HG02938 (cell line): ENCODE data around the gene CDC42BPG.
"Not testable (repeated sequence)": the region's sequence is repeated elsewhere in the genome, so short reads cannot be mapped to it uniquely, and the experiment has no call there.

Source experiments
- ATAC-seq: cut with Tn5 transposase; IDR thresholded peaks from one replicate; pipeline ENCODE4 v1.9.1; 2021; ENCODE audit warnings: mild to moderate bottlenecking, moderate library complexity; ENCODE audit not compliant: unreplicated experiment

The CDC42BPG gene

DNA sequence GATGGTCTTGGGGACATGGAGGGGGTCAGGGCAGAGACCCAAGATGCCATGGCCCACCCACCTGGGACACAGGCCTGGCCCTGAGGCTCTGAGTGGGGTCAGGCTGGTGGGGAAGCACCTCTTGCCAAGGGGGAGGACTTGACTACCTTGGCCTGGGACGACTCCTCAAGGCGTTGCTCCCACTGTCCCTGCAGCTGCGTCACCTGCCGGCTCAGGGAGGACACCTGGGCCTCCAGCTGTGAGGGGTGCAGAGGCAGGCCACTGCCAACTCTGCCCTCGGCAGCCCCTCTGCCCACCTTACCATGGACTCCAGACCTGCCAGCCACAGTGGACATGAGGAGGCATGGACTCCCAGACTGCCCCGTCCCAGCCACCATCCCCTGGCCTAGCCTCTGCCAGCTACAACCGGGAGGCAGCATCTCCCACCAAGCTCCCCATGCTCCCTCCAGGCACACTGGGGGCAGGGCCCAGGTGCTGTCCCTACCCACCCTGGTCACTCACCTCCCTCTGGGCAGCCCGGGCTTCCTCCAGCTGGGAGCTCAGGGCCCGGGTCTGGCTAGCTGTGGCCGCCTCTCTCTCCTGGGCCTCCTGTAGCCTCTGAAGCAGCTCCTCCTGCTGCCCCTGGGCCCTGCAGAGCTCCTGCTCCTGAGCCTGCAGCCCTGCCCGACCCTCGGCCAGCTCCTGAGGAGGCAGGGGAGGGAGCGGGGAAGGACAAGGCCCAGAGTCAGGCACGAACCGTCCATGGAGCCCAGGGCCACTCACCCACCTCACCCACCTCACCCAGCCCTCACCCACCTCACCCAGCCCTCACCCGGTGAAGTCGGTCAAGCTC is 8.6 kb downstream of the CDC42BPG start:
- ATAC-seq, result no peak

DNA sequence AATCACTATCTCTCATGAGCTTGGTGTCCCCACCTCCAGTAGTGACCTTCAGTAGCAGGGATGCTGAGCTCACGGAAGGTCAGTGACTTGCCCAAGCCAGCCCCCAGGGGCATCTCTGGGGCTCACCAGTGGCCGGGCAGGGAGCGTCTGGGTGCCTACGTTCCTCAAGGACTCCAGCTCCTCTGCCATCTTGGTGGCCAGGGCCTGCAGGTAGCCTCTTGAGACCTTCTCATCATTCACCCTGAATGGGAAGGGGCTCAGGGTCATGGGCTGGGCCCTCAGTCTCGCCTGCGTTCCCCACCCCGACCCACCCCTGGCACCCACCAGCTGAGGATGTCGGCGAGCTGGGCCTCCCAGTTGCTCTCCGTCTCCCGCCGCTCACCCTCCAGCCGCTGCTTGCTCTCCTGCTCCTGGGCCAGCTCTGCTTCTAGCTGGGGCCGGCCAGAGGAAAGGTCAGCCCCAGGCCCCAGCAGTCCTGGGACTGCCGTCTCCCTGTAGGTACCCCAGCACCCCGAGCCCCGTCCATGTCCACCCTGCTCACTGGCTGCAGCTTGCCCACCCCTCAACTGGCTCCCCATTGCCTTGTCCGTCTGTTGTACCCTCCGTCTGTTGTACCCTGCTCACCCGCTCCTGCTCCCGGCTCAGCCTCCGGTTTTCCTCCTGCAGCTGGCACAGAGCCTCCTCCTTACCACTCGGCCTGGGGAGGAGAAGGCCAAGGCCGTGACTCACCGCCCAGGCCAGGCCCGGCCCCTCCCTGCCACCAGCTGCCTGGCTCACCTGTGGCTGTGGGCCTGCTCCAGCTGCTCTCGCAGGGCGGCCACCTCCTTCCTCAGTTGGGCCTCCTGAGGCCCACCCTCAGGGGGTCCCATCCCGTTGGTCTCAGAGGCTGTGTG is 9.5 kb downstream of the CDC42BPG start:
- no peak for ATAC-seq

DNA sequence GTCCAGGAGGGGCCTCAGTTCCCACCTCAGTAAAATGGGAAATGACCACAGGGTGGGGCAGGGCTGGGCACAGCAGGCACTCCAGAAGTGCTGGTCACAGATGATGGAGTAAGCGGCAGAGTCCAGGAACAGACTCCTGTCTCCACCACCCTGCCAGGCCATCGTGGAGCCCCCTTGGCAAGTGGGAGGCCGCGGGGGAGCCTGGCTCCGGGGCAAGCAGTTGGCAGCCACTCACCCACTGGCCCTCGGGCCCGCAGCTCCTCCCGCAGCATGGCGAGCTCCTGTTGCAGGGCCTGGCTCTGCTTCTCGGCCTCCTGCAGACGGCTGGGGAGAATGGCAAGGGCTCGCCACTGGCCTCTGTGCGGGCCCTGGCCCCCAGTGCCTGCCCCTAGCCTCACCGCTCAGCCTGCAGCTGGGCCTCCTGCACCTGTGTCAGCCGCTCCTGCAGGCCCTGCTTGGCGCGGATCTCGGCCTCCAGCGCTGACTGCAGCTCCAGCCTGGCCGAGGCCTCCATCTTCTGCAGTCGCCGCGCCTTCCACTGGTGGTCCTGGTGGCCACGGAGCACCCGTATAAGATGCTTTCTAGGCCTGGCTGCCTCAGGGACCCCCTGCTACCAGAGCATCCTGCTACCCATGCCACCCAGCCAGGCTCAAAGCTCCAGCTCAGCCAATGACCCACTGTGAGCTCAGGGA is 10.3 kb downstream of the CDC42BPG start:
- no peak for ATAC-seq

DNA sequence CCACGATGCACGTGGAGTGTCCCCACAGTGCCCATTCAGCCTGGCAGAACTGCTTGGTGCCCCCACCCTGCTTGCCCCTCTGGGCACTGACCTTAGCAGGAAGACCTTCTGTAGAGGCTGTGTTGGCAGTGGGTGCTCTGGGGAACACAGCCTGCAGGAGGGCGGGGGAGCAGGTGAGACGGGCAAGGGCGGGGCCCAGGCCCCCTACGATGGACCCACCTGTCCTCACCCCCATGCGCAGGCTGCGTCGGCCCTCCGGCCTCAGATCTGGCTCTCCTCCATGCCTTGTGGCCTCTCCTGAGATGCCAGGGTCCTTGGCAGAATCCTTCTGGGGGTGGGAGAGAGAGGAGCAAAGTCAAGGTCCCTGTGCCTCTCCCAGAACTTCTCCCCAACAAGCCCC is 10.9 kb downstream of the CDC42BPG start:
- ATAC-seq, result no peak

DNA sequence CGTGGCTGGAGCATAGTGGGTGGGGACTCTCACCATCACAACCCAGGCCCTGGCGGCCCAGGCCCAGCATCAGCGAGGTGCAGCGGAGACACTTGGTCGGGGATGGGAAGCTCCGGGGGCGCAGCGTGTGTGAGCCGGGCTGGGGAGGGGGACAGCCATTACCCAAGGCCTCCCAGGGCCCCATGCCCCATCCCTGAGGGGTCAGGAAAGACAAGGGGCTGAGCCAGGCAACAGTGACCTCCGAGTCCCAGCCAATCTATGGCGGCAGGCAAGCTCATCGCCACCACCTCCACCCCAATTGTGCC is 11.3 kb downstream of the CDC42BPG start:
- no peak for ATAC-seq

DNA sequence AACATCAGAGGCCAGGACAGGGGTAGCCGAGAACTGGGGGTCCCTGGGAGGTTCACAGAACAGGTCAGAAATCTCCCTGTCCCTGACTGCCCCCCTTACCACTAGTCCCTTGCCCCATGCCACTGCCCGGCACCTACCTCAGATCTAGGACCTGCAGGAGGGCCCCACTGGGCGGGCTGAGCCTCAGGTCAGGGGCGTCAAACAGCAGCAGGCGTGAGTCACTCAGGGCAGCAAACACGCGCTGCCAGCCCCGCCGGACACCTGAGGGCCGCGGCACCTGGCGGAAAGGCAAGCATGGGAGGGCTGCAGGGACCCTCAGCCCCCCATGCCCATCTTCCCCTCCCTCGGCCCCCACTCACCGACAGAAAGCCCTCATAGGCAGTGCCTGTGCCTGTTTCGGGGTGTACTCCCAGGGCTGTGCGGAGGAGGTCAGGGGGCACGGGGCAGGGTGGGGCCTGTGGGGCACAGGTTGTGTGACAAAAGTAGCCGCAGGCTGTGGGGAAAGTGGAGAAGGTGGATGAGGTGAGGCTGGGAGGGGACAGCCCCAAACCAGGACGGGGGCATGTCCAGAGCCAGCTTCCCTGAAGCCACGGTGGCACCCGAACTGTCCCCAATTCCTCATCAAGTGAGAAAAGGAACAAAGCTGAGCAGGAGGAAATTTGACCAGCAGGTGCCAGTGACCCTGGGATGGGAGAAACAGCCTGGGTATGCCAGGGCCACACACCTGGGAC is 11.8 kb downstream of the CDC42BPG start:
- no peak for ATAC-seq

DNA sequence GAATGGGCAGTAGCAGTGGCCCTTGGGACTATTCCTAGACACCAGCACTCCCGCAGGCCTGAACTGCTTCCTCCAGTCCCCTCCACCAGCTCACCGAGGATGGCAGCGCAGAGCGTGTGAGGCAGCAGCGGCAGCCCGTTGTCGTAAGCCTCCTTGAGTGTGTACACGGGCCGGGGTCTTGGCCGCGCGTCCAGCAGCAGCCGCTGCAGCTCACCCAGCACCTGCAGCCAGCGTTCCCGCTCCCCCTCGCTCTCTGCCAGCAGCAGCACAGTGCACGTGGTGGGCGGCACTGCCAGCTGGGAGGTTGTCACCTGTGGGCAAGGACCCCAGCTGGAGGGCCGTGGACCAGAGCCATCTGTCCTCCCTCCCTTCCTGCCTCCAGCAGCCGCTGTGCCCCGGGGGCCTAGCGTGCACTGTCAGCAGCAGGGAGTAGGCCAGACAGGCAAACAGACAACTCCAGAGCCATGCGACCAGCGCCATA is 13.0 kb downstream of the CDC42BPG start:
- ATAC-seq, result no peak

DNA sequence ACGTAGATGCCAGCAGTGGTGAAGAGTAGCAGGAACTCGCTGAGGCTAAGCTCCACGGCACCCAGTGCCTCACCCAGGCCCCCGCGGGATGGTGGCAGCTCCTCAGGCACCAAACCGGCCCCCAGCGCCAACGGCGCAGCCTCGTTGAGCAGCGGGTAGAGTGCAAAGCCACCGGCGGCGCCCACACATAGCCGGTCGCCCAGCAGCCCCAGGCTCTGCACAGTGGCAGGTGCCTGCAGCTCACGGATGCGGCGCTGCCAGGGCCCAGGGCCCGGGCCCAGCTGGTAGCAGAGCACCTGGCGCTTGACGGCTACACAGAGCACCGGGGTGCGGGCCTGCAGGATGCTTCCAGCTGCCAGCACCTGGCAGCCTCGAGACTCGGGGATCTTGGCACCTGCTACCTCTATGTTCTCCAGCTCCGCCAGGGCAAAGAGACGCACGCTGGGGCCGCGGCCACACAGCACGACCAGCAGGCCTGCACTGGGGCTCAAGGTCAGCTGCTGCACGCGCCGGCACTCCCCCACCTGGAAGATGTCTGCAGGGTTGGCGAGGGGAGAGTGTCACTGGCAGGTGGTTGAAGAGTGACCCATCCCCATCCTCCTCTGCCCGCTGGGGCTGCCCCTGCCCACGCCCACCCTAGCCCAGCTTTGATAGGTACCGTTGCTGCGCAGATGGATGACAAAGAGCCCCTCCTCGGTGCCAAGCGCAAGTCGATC is 14.8 kb downstream of the CDC42BPG start:
- ATAC-seq, result no peak

DNA sequence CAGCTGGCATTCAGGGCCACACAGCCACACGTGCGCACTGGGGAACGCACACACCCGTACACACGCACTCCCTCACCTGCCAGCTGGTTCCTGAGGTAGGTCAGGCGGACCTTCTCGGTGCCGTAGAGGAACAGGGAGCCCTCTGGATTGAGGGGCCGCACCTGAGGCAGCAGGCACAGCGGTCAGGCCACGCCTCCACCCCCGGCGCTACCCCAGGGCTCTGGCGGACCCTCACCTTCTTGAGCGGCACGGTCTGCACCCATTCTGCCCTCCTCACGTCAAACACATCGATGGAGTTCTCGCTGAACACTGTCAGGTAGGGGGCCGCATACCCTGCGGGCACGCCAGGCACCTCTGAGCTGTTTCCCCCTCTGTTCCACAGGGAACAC is 17.0 kb downstream of the CDC42BPG start:
- ATAC-seq, result no peak

DNA sequence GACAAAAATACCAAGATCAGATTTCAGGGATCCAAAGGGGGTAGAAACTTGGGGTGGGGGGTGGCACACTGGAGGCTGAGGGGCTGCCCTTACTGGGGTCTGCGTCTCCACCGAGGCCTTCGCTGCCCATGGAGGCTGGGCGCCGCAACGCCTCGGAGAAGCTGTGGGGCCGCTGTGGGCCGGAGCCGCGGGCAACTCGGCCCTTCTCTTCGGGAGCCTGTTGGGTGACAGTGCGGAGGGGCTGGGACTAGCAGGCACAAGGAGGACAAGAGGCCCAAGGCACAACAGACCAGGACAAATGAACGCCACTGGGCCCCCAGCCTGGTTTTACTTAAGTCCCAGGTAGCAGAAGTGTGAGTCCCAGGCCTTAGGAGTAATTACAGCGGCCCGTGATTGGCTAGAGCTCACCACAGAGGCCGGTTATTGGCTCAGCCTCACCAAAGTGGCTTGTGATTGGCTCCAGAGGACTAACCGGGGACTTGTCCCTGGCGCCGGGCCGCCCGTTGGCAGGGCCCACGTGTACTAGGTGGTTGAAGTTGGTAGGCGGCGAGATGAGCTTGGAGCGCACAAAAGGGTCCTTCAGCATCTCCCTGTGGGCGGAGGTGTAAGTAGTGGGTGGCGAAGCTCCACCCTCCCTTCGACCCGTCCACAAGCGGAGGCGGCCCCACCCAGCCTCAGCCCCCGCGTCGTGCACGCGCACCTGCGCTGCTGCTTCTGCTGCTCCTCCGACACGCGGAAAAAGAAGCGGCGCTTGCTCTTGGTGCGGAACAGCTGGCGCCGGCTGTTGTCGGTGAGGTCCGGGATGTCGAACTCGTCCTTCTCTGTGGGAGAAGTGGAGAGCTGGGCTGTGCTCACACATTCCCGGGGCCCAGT is 17.6 kb downstream of the CDC42BPG start:
- no peak for ATAC-seq

DNA sequence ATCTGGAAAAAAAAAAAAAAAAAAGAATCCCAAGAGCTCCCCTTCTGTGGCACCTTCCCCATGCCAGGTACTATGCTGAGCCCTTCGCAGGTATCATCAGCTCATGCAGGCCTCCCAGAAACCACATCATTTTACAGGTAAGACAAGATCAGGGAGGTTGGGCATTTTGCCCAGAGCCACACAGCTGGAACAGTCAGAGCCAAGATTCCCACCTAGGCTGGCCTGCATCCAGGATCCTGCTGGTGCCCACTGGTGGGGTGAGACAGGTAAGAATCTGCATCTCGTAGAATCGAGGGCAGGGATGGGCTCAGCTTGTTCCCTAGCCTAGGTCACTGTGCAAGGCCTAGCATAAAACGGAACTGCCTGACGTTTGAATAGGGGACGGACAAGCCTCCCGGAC is 18.4 kb downstream of the CDC42BPG start:
- ATAC-seq, result no peak

DNA sequence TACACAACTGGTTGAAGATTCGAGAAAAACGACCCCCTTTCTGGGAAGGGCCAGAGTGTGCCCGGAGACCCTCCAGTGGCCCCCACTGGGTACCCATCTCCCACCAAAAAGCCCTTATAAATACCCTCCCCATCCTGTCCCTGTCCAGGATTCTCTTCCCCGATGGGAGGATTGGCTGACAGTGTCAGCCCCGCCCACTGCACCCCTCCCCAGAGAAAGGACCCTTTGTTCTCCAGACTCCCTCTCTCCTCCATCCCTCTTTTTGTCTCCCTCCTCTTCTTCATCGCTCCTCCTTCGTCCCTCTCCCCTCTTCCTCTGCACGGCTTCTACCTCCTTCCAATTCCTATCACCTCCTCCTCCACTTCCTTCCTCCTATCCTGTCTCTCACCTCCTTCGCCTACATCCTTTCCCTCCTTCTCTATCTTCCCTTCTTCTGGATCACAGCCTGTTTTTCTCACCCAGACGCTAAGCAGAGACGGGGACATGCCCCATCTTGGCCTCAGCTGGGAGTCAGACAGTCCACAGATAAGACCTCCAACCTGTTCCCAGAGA is 20.8 kb downstream of the CDC42BPG start:
- ATAC-seq, result no peak

DNA sequence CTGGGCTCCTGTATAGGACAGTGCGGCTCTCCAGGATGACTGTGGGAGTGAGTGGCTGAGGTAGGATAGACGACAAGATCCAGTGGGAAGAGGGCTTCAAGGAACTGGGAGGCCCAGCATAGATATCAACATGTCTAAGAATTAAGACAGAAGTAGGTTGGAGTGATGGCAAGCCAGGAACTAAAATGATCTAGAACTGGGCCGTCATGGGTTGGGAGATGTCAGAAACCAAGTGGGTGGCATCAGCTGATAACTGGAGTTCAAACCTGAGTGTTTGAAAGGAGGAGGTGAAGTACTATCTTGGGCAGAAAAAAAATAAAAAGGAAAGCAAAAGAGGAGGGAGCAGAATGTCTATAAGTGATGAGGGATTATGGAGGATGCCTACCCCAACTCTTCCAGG is 27.0 kb downstream of the CDC42BPG start:
- no peak for ATAC-seq

DNA sequence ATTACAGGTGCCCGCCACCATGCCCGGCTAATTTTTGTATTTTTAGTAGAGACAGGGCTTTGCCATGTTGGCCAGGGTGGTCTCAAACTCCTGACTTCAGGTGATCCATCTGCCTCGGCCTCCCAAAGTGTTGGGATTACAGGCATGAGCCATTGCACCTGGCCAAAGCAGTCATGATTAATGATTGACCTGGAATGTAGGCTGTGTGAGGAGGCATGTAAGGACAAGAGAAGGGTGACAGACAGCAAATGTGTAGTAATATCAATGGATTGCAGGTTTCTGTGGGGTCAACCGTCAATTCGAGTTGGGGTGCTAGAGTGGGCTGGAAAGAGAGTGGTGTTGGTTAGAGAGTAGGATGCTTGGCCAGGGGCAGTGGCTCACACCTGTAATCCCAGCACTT is 29.0 kb downstream of the CDC42BPG start:
- not testable (repeated sequence) for ATAC-seq

DNA sequence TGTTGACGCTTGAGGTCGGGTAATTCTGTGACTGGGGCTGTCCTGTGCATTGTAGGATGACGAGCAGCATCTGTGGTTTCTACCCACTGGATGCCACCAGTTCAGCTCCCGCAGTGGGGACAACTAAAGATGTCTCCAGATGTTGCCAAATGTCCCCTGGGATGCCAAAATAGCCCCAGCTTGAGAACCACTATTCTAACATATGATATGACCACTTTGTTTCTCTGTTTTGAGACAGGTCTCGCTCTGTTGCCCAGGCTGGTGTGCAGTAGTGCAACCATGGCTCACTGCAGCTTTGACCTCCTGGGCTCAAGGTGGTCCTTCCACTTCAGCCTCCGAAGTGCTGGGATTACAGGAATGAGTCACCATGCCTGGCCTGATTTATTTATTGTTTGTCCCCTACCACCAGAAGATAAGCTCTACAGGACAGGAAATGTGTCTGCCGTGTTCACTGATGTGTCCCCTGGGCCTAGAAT is 29.7 kb downstream of the CDC42BPG start:
- ATAC-seq, result peak; percentile 53

DNA sequence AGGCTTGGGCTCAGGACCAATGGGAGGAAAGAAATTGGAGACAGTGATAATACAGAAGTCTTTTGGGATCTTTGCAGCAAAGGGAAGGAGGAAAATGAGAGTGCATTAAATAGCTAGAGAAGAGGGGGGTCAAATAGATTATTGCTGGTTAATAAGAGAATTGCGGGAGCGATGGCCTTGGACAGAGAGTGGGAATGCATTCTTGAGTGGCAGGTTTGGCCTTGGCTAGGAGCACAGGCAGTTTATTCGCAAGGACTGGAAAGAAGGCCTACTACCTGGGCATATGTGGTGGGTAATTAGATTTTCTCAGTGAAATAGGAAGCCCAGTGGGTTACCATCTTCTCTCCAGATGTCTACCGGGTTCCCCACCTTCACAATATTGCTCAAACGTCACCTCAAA is 30.6 kb downstream of the CDC42BPG start:
- no peak for ATAC-seq

DNA sequence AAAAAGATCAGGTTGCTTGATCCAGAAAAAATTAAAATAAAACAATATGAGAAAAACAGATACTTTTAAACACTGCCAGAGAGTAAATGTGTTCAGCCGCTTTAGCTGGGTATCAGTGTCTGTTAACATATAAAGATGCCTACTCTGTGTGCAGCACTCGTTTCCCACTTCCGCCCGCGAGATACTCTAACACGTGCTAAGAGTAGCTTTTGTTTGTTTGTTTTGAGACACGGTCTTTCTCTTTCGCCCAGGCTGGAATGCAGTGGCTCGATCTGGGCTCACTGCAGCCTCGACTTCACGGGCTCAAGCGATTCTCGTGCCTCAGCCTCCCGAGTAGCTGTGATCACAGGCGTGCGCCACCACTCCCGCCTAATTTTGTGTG is 33.6 kb downstream of the CDC42BPG start:
- ATAC-seq, result peak; percentile 9

DNA sequence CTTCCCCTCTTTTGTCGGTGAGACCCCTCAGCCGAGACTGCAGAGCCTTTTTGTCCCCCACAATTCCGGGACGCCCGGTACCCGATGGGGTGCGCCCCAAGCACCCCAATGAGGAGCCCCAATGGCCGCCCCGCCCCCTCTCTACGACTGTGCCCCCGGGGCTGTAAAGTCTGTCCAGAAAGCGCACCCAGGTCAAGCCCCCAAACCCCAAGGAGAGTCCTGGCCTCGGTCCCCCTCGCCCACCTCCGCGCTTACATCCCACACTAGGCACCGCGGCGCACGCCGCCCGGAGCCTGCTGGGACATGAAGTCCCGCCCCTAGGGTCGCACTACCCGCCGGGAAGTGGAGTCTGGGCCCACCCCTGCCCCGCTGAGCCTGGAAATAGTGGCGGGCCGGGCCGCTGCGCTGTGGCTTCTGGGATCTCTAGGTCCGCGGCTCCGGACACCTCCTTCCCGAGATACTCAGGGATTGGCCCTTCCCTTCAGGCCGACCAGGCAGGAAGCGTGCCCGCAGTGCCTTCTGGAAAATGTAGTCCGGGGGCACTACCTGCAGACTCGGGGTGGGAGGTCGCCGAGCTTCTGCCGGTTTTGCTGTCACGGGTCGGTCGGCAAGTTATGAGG is 34.1 kb downstream of the CDC42BPG start, which contains the start of gene MEN1:
Gene MEN1 (minus strand): TSS at position 281 of the 620 bp plus-strand sequence. CDS start 442 bp downstream, outside the sequence.
- peak; percentile 45 for ATAC-seq
